Neuronal stem cell (in vitro differentiated cells): ENCODE data around the gene PRCP.
"Not testable (repeated sequence)": the region's sequence is repeated elsewhere in the genome, so short reads cannot be mapped to it uniquely, and the experiment has no call there.

Source experiments
- DNase-seq: peaks from one replicate; pipeline ENCODE4 v3.0.0-alpha.2; 2013; ENCODE audit warnings: low spot score
- H2AFZ ChIP-seq: one replicate; pipeline ENCODE4 v1.6.1; 2013; ENCODE audit warnings: mild to moderate bottlenecking, low read length, inconsistent platforms
- H2AK5ac ChIP-seq: 2 replicates; pipeline ENCODE4 v1.6.1; 2013; ENCODE audit warnings: low read depth, mild to moderate bottlenecking, inconsistent platforms, low read length, moderate library complexity, mixed read lengths
- H2BK120ac ChIP-seq: 2 replicates; pipeline ENCODE4 v1.6.1; 2013; ENCODE audit warnings: low read depth, mild to moderate bottlenecking, inconsistent platforms, low read length, moderate library complexity, mixed read lengths
- H2BK12ac ChIP-seq: one replicate; pipeline ENCODE4 v1.6.1; 2013; ENCODE audit warnings: low read length, inconsistent platforms
- H2BK15ac ChIP-seq: 2 replicates; pipeline ENCODE4 v1.6.1; 2013; ENCODE audit warnings: mild to moderate bottlenecking, low read length, inconsistent platforms, mixed read lengths
- H2BK5ac ChIP-seq: one replicate; pipeline ENCODE4 v1.6.1; 2013; ENCODE audit warnings: inconsistent platforms, mild to moderate bottlenecking, low read length, moderate library complexity
- H3K14ac ChIP-seq: one replicate; pipeline ENCODE4 v1.6.1; 2013; ENCODE audit warnings: low read length, inconsistent platforms
- H3K18ac ChIP-seq: 2 replicates; pipeline ENCODE4 v1.6.1; 2013; ENCODE audit warnings: low read length, inconsistent platforms
- H3K23ac ChIP-seq: 2 replicates; pipeline ENCODE4 v1.6.1; 2013; ENCODE audit warnings: low read depth, mild to moderate bottlenecking, mixed read lengths, low read length, inconsistent platforms; ENCODE audit not compliant: poor library complexity
- H3K27ac ChIP-seq: replicated peaks from 3 replicates; pipeline ENCODE4 v1.5.1; 2013; ENCODE audit warnings: low read length, inconsistent platforms
- H3K27me3 ChIP-seq, 3 experiments: 2 replicates each; pipeline ENCODE4 v1.6.1; 2013; ENCODE audit warnings: low read length in 3 of 3, mild to moderate bottlenecking in 2 of 3, inconsistent platforms in 1 of 3, low read depth in 1 of 3, mixed read lengths in 1 of 3, moderate library complexity in 1 of 3; ENCODE audit not compliant: control insufficient read depth in 3 of 3, insufficient read depth in 3 of 3
- H3K36me3 ChIP-seq, 2 donors: replicated peaks in 1 of 2; 2 replicates each; pipeline ENCODE4 v1.6.1; 2013; ENCODE audit warnings: low read length in 2 of 2; ENCODE audit not compliant: control insufficient read depth in 2 of 2, insufficient read depth in 2 of 2
- H3K4ac ChIP-seq: 2 replicates; pipeline ENCODE4 v1.6.1; 2013; ENCODE audit warnings: inconsistent platforms, mild to moderate bottlenecking, low read length, moderate library complexity
- H3K4me1 ChIP-seq, 2 donors: 1 replicate in 1 of 2; 2 replicates in 1 of 2; pipeline ENCODE4 v1.6.1; 2013; ENCODE audit warnings: low read length in 2 of 2, low read depth in 1 of 2; ENCODE audit not compliant: control insufficient read depth in 2 of 2, insufficient read depth in 1 of 2
- H3K4me2 ChIP-seq: one replicate; pipeline ENCODE4 v1.6.1; 2013; ENCODE audit warnings: mild to moderate bottlenecking, low read length, inconsistent platforms; ENCODE audit not compliant: insufficient read depth, poor library complexity, severe bottlenecking
- H3K4me3 ChIP-seq, 2 donors: 2 replicates each; pipeline ENCODE4 v1.5.1; 2013; ENCODE audit warnings: low read length in 2 of 2, mild to moderate bottlenecking in 2 of 2, inconsistent platforms in 1 of 2, moderate library complexity in 1 of 2
- H3K79me1 ChIP-seq: one replicate; pipeline ENCODE4 v1.6.1; 2013; ENCODE audit warnings: low read depth, mild to moderate bottlenecking, inconsistent platforms, low read length, moderate library complexity
- H3K9ac ChIP-seq: one replicate; pipeline ENCODE4 v1.6.1; 2013; ENCODE audit warnings: mild to moderate bottlenecking, low read depth, low read length, inconsistent platforms; ENCODE audit not compliant: poor library complexity
- H3K9me3 ChIP-seq, 2 donors: replicated peaks in 1 of 2; 2 replicates each; pipeline versions ENCODE3 to v1.6.1; 2013; ENCODE audit warnings: low read length in 2 of 2, mild to moderate bottlenecking in 2 of 2, inconsistent platforms in 1 of 2, low read depth in 1 of 2, mixed read lengths in 1 of 2, moderate library complexity in 1 of 2; ENCODE audit not compliant: control insufficient read depth in 2 of 2, insufficient read depth in 1 of 2
- H4K8ac ChIP-seq: one replicate; pipeline ENCODE4 v1.6.1; 2013; ENCODE audit warnings: low read depth, mild to moderate bottlenecking, inconsistent platforms, low read length, moderate library complexity
- H4K91ac ChIP-seq: one replicate; pipeline ENCODE4 v1.6.1; 2013; ENCODE audit warnings: low read length, low read depth, mild to moderate bottlenecking, inconsistent platforms; ENCODE audit not compliant: poor library complexity
- WGBS, 2 donors: extraction: QIAGEN DNeasy Blood & Tissue Kit; methylation state at CpG; one replicate each; pipeline ENCODE4 v1.1.7; 2013; ENCODE audit warnings: missing lambda C conversion rate in 2 of 2, mixed read lengths in 1 of 2; ENCODE audit not compliant: insufficient read length in 2 of 2, insufficient replicate concordance in 1 of 2; ENCODE audit errors: extremely low coverage in 2 of 2; 5-methylcytosine and 5-hydroxymethylcytosine counted together

PRCP gene

GRCh38 chr11:82944198-82944597 lies 44.0 kb upstream of the PRCP start:
- Histone ChIP-seq H3K79me1 (no peaks in the 10 kb centered on the region), H2AK5ac (no peak overlapping the region), H3K14ac (no peak overlapping the region), H2AFZ (no peak overlapping the region), H4K8ac (no peak overlapping the region), H3K27ac (no peak overlapping the region), H3K9ac (no peak overlapping the region), H3K27me3 (peaks cover 0 to 3% (median 0%) of the 10 kb centered on the region in 3 experiments), H4K91ac (no peak overlapping the region), H2BK120ac (no peak overlapping the region), H3K4ac (no peak overlapping the region), H3K18ac (no peak overlapping the region), H2BK15ac (no peak overlapping the region), H3K9me3 (peaks cover 0 to 2% of the 10 kb centered on the region in 2 donors), H3K4me2 (no peak overlapping the region), H2BK5ac (no peak overlapping the region), H3K23ac (no peak overlapping the region), H3K4me1 (no peaks in the 10 kb centered on the region), H3K36me3 (no peaks in the 10 kb centered on the region), H2BK12ac (no peak overlapping the region), H3K4me3 (no peak overlapping the region)
- DNase-seq: no peak
- WGBS, 2 donors: no CpG with 5 or more reads among the region's 2 CpGs

GRCh38 chr11:82943430-82943829 lies 43.2 kb upstream of the PRCP start:
- not testable (repeated sequence) for DNase-seq, H2AFZ ChIP-seq, H3K23ac ChIP-seq, H4K91ac ChIP-seq, H2AK5ac ChIP-seq, H3K9ac ChIP-seq, H3K9me3 ChIP-seq, H2BK15ac ChIP-seq, H4K8ac ChIP-seq, H3K4ac ChIP-seq, H2BK120ac ChIP-seq, H2BK12ac ChIP-seq, H2BK5ac ChIP-seq, H3K18ac ChIP-seq, H3K27me3 ChIP-seq, H3K4me1 ChIP-seq, H3K36me3 ChIP-seq, H3K4me3 ChIP-seq, H3K79me1 ChIP-seq, H3K4me2 ChIP-seq, H3K27ac ChIP-seq, H3K14ac ChIP-seq
- WGBS, 2 donors: no CpG with 5 or more reads among the region's 1 CpG

GRCh38 chr11:82942376-82942775 lies 42.1 kb upstream of the PRCP start:
- Histone ChIP-seq H2BK15ac (no peak overlapping the region), H3K79me1 (no peaks in the 10 kb centered on the region), H3K9me3 (peaks cover 0 to 2% of the 10 kb centered on the region in 2 donors), H2BK5ac (no peak overlapping the region), H2AFZ (no peak overlapping the region), H3K23ac (no peak overlapping the region), H3K27me3 (peaks cover 0 to 3% (median 0%) of the 10 kb centered on the region in 3 experiments), H4K8ac (no peak overlapping the region), H4K91ac (no peak overlapping the region), H3K4me1 (no peaks in the 10 kb centered on the region), H3K4me2 (no peak overlapping the region), H3K27ac (no peak overlapping the region), H2BK12ac (no peak overlapping the region), H2AK5ac (no peak overlapping the region), H3K14ac (no peak overlapping the region), H2BK120ac (no peak overlapping the region), H3K18ac (no peak overlapping the region), H3K4ac (no peak overlapping the region), H3K36me3 (no peaks in the 10 kb centered on the region), H3K9ac (no peak overlapping the region), H3K4me3 (no peak overlapping the region)
- WGBS, 2 donors: no CpG with 5 or more reads among the region's 2 CpGs
- DNase-seq: no peak

- no peak overlapping the region for H4K91ac ChIP-seq
- no peak overlapping the region for H3K23ac ChIP-seq
- no peaks in the 10 kb centered on the region for H3K4me1 ChIP-seq
- H3K4ac ChIP-seq: no peak overlapping the region
- no peak overlapping the region for H2AFZ ChIP-seq
- H2BK5ac ChIP-seq: no peak overlapping the region
- H3K4me2 ChIP-seq: no peak overlapping the region
- DNase-seq: no peak
- peaks cover 0 to 2% of the 10 kb centered on the region in 2 donors for H3K9me3 ChIP-seq
- no peak overlapping the region for H4K8ac ChIP-seq
- H3K4me3 ChIP-seq: no peak overlapping the region
- H3K27ac ChIP-seq: no peak overlapping the region
- no peaks in the 10 kb centered on the region for H3K27me3 ChIP-seq
- H2BK120ac ChIP-seq: no peak overlapping the region
- no peak overlapping the region for H3K18ac ChIP-seq
- no peak overlapping the region for H3K9ac ChIP-seq
- no peaks in the 10 kb centered on the region for H3K79me1 ChIP-seq
- H2BK15ac ChIP-seq: no peak overlapping the region
- no peak overlapping the region for H3K14ac ChIP-seq
- no CpG with 5 or more reads among the region's 2 CpGs for WGBS, 2 donors
- H3K36me3 ChIP-seq: peaks cover 2 to 7% of the 10 kb centered on the region in 2 donors
- no peak overlapping the region for H2AK5ac ChIP-seq
- no peak overlapping the region for H2BK12ac ChIP-seq
These were observed 39.2 kb upstream of the PRCP start for GRCh38 chr11:82939456-82939855.
